Chondrocyte (in vitro differentiated cells): ENCODE results near the gene SEMA4D. TPM values are rescaled to one million over a fixed set of nuclear protein-coding genes. Genes with fewer than 3 reads are reported as not detected.

ENCODE experiments used
- DNase-seq: peaks from one replicate; pipeline ENCODE4 v3.0.0; 2021; ENCODE audit warnings: mixed read lengths, low spot score
- H3K27ac Mint-ChIP-seq: one replicate; pipeline ENCODE4 v1.8.0; 2021; ENCODE audit warnings: mild to moderate bottlenecking, moderate library complexity, mixed read lengths; ENCODE audit not compliant: unreplicated experiment
- H3K27me3 Mint-ChIP-seq: 2 replicates; pipeline ENCODE4 v1.8.0; 2021; ENCODE audit warnings: low read depth, mixed read lengths
- H3K36me3 Mint-ChIP-seq: 2 replicates; pipeline ENCODE4 v1.8.0; 2021; ENCODE audit warnings: low read depth, mixed read lengths
- H3K4me1 Mint-ChIP-seq: 2 replicates; pipeline ENCODE4 v1.8.0; 2021; ENCODE audit warnings: low read depth, mild to moderate bottlenecking, mixed read lengths
- H3K4me3 Mint-ChIP-seq: one replicate; pipeline ENCODE4 v1.8.0; 2021; ENCODE audit warnings: mild to moderate bottlenecking, moderate library complexity, mixed read lengths; ENCODE audit not compliant: unreplicated experiment
- H3K9me3 Mint-ChIP-seq: 2 replicates; pipeline ENCODE4 v1.8.0; 2021; ENCODE audit warnings: low read depth, mixed read lengths
- CTCF ChIP-seq: fragments of 200-600 bp; sonication (generic); IDR thresholded peaks from 2 replicates; pipeline ENCODE4 v1.5.0; 2021; ENCODE audit warnings: antibody characterized with exemption, mild to moderate bottlenecking, moderate library complexity
- total RNA-seq: library from RNA; stranded (reverse); gene quantifications from 3 replicates; pipeline ENCODE4 v1.2.1, GENCODE V29; 2021

Gene SEMA4D
- total RNA-seq, 1 donor from 2014 or later = 3.8 TPM

- Mint-ChIP-seq H3K4me1 (peaks cover 6% of the 10 kb centered on the region), H3K36me3 (no peaks in the 10 kb centered on the region), H3K9me3 (no peaks in the 10 kb centered on the region), H3K27ac (no peak overlapping the region), H3K4me3 (no peak overlapping the region), H3K27me3 (peaks cover 4% of the 10 kb centered on the region)
- no peak for TF ChIP-seq CTCF
- DNase-seq = no peak
Measured at GRCh38 chr9:89519366-89519805, 21.5 kb upstream of the SEMA4D start.

DNA sequence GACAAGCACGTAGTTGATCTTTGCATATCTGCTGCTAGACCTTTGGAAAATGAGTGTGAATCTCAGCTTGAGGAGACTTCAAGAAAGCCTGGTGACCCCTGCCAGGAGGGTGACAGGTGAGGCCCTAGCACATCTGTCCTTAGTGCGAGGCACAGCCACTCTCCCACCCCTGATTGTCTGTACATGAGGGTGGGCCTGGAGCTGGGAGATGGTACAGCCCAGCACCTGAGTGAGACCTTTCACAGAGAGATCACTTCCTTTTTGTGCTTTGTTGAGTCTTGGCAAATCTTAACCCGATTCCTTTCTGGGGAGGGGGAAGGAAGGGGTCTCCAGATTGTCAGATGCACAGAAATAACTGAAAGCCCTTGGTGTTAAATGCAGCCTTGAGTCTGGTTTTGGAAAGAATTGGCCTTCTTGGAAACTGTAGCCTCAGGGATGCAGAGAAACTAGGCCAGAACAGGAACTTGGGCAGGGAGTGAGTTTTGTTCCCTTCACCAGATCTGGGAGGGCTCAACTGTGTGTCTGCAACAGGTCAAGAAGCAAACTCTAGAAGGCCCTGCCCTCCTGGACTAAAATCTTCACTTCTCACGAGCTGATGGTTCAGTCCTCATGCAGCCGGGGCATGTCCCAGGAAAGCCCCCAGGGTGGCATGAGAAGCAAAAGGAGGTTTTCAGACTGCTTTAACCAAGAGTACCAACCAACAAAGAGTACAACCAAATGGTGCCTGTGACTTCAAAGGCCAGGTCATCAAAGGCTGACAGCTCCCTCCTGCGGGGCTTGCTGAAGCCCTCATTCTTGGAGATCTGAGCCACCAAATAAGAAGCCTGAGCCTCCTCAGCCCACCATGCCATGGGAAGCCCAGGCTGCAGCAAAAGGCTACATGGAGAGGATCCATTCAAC, 20.8 kb upstream of the SEMA4D start:
- H3K4me1 Mint-ChIP-seq = peaks cover 3% of the 10 kb centered on the region
- DNase-seq = no peak
- H3K27ac Mint-ChIP-seq = no peak overlapping the region
- TF ChIP-seq CTCF = no peak
- no peaks in the 10 kb centered on the region for H3K9me3 Mint-ChIP-seq
- peaks cover 8% of the 10 kb centered on the region for H3K27me3 Mint-ChIP-seq
- H3K4me3 Mint-ChIP-seq = no peak overlapping the region
- no peaks in the 10 kb centered on the region for H3K36me3 Mint-ChIP-seq

DNA sequence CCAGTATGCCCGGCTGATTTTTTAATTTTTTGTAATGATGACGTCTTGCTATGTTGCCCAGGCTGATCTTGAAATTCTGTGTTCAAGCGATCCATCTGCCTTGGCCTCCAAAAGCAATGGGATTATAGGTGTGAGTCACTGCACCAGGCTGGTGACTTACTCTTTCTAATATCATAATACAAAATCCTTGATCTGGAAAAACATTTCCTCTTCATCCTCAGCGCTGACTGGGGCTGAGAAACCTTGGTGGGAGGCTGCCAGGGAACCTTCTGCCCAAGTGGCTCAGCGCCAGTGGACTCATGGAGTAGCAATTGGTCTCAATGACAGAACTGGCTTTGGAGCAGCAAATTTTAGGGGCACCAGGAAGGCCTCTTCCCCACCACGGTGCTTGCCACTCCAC, 17.5 kb upstream of the SEMA4D start:
- Mint-ChIP-seq H3K36me3 (no peaks in the 10 kb centered on the region), H3K4me1 (peaks cover 3% of the 10 kb centered on the region), H3K9me3 (no peaks in the 10 kb centered on the region), H3K4me3 (no peak overlapping the region), H3K27me3 (peaks cover 28% of the 10 kb centered on the region), H3K27ac (no peak overlapping the region)
- no peak for DNase-seq
- no peak for TF ChIP-seq CTCF

DNA sequence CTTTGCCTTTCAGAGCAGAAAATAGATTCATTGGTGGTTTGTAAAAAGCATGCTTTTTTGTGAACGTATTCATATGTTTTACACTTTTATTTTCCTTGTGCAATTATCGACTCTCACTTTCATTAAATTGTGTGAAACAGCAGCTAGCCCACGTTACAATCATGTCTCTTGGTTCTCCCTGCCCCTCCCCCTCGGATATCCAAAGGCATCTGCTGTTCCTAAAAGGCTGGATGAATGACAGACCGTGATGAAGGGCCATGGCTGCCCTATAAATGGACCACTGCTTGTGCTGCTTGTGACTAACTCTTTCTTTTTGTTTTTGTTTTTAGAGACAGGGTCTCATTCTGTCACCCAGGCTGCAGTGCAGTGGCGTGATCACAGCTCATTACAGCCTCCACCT, 17.0 kb upstream of the SEMA4D start:
- TF ChIP-seq CTCF = no peak
- Mint-ChIP-seq H3K4me1 (peaks cover 3% of the 10 kb centered on the region), H3K4me3 (no peak overlapping the region), H3K36me3 (no peaks in the 10 kb centered on the region), H3K9me3 (no peaks in the 10 kb centered on the region), H3K27me3 (peaks cover 33% of the 10 kb centered on the region), H3K27ac (no peak overlapping the region)
- no peak for DNase-seq

DNA sequence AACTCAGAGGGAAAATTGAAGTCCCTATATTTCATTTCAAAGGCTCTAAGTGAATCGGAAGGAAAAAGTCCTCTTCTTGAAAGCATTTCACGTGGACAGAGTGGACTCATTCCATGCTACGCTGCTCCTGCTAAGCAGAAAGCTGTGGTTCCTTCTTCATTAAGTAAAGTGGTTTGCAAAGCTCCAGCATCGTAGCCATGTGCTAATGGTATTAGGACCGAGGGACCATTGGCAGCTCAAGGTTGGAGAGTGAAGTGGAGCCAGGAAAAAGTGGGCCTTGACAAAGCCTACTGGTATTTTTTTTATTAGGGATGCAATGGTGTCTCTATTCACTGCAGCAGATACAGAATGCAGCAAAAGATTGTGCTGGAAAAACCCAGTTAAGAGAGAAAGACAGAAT, 16.4 kb upstream of the SEMA4D start:
- Mint-ChIP-seq H3K36me3 (no peaks in the 10 kb centered on the region), H3K9me3 (no peaks in the 10 kb centered on the region), H3K27me3 (peaks cover 35% of the 10 kb centered on the region), H3K4me1 (no peaks in the 10 kb centered on the region), H3K27ac (no peak overlapping the region), H3K4me3 (no peak overlapping the region)
- no peak for TF ChIP-seq CTCF
- no peak for DNase-seq
